Muscle of leg (tissue), 11 donors: Measurements from ENCODE around the gene FRMD4A. TPM values are rescaled to one million over a fixed set of nuclear protein-coding genes. Genes with fewer than 3 reads are reported as not detected.

Experiments used
- DNase-seq: peaks from one replicate; pipeline ENCODE4 v3.0.0; 2013
- H3K27ac ChIP-seq: one replicate; pipeline ENCODE4 v1.5.1; 2013; ENCODE audit warnings: mild to moderate bottlenecking, low read length, control low read depth
- H3K27me3 ChIP-seq: one replicate; pipeline ENCODE4 v1.6.1; 2013; ENCODE audit warnings: low read length; ENCODE audit not compliant: control insufficient read depth, insufficient read depth
- H3K36me3 ChIP-seq: one replicate; pipeline ENCODE4 v1.6.1; 2013; ENCODE audit warnings: low read length; ENCODE audit not compliant: control insufficient read depth, insufficient read depth
- H3K4me1 ChIP-seq: one replicate; pipeline ENCODE4 v1.6.1; 2013; ENCODE audit warnings: low read length; ENCODE audit not compliant: control insufficient read depth, insufficient read depth
- H3K4me3 ChIP-seq: one replicate; pipeline ENCODE4 v1.5.1; 2013; ENCODE audit warnings: low read length, control low read depth
- H3K9me3 ChIP-seq: replicated peaks from 2 replicates; pipeline ENCODE4 v1.6.1; 2013; ENCODE audit warnings: low read depth, low read length; ENCODE audit not compliant: control insufficient read depth
- WGBS: methylation state at CpG from one replicate; pipeline ENCODE4 v1.1.5; 2013; ENCODE audit warnings: missing lambda C conversion rate; ENCODE audit not compliant: insufficient coverage; 5-methylcytosine and 5-hydroxymethylcytosine counted together
- polyA plus RNA-seq, 8 donors: library from polyadenylated mRNA; unstranded; fragments of 120-200 nt; gene quantifications; one replicate each; pipeline versions ENCODE4 v1.2.1 to v1.2.3, GENCODE V29; 2013; ENCODE audit warnings: inconsistent platforms in 1 of 8, low replicate concordance in 1 of 8; ENCODE audit not compliant: insufficient read length in 8 of 8, insufficient read depth in 1 of 8
- total RNA-seq: library from RNA; stranded (reverse); fragments of 120-200 nt; gene quantifications from one replicate; pipeline ENCODE4 v1.2.4, GENCODE V29; 2013

The FRMD4A gene
- total and polyA plus RNA-seq, 9 donors: 29.1 to 53.1 (median 42.0) TPM

DNA sequence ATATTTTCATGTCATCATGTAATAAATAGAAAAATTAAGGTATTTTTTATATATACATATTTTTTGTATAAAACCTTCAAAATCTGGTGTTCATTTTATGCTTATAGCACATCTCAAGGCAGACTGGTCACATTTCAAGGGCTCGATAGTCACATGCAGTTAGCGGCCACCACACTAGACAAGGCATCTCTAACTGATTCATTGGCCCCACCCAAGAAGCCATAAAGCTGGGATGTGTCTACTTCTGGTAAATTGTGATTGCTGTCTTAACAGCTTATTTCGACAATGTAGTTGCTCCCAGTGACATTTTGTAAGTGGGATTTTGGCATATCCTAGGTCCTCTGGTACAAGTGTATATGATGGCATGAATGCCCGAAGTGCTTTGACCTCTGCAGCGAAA is 168.7 kb downstream of the FRMD4A start:
- no peak for DNase-seq
- Histone ChIP-seq H3K4me1 (peaks cover 3% of the 10 kb centered on the region), H3K36me3 (no peaks in the 10 kb centered on the region), H3K27ac (no peak overlapping the region), H3K4me3 (no peak overlapping the region), H3K27me3 (peaks cover 2% of the 10 kb centered on the region), H3K9me3 (no peaks in the 10 kb centered on the region)
- WGBS: 80% methylated on average over 1 of the region's 5 CpGs

DNA sequence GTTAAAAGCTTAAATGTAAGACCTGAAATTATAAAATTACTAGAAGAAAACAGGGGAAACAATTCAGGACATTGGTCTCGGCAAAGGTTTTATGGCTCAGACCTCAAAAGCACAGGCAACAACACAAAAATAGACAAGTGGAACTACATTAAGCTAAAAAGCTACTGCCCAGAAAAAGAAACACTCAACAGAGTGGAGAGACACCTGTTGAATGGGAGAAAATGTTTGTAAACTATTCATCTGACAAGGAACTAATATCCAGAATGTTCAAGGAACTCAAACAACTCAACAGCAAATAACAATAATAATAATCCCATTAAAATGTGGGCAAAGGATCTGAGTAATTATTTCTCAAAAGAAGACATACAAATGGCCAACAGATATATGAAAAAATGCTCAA is 170.4 kb downstream of the FRMD4A start:
- Histone ChIP-seq H3K36me3 (no peaks in the 10 kb centered on the region), H3K9me3 (peaks cover under 1% of the 10 kb centered on the region), H3K4me3 (no peak overlapping the region), H3K4me1 (peaks cover 3% of the 10 kb centered on the region), H3K27me3 (peaks cover 4% of the 10 kb centered on the region), H3K27ac (no peak overlapping the region)
- no peak for DNase-seq
- no CpG with 5 or more reads among the region's 1 CpG for WGBS

DNA sequence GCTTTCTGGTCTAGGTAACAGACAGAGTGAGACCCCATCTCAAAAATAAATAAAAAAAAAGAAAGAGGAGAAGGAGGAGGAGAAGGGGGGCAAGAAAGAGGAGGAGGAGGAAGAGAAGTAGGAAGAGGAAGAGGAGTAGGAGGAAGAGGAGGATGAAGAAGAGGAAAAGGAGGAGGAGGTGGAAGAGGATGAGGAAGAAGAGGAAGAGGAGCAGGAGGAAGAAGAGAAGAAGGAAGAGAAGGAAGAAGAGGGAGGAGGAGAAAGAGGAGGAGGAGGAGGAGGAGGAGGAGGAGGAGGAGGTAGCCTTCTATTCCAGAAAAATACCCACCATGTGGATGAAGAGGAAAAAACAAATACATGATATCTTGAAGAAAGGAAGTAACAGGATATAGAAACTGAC is 172.1 kb downstream of the FRMD4A start:
- H3K27ac ChIP-seq: no peak overlapping the region
- DNase-seq: no peak
- peaks cover 3% of the 10 kb centered on the region for H3K4me1 ChIP-seq
- peaks cover 2% of the 10 kb centered on the region for H3K9me3 ChIP-seq
- H3K4me3 ChIP-seq: no peak overlapping the region
- H3K36me3 ChIP-seq: no peaks in the 10 kb centered on the region
- peaks cover 2% of the 10 kb centered on the region for H3K27me3 ChIP-seq

DNA sequence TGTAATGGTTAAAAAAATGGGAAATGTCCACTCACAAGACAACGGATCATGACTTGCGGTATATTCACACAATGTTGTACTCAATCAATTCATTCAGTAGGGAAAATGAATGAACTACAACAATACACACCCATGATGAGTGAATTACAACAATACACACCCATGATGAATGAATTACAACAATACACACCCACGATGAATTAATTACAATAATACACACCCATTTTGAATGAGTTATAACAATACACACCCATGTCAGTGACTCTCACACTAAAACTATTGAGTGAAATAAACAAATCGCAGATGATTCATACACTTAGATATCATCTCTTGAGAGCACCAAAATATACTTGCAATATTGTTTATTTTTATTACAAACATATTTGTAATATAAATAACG is 174.6 kb downstream of the FRMD4A start:
- H3K4me1 ChIP-seq: no peaks in the 10 kb centered on the region
- DNase-seq: no peak
- H3K27ac ChIP-seq: no peak overlapping the region
- WGBS: no CpG with 5 or more reads among the region's 5 CpGs
- H3K27me3 ChIP-seq: peaks cover 2% of the 10 kb centered on the region
- H3K36me3 ChIP-seq: no peaks in the 10 kb centered on the region
- no peak overlapping the region for H3K4me3 ChIP-seq
- peaks cover 2% of the 10 kb centered on the region for H3K9me3 ChIP-seq

DNA sequence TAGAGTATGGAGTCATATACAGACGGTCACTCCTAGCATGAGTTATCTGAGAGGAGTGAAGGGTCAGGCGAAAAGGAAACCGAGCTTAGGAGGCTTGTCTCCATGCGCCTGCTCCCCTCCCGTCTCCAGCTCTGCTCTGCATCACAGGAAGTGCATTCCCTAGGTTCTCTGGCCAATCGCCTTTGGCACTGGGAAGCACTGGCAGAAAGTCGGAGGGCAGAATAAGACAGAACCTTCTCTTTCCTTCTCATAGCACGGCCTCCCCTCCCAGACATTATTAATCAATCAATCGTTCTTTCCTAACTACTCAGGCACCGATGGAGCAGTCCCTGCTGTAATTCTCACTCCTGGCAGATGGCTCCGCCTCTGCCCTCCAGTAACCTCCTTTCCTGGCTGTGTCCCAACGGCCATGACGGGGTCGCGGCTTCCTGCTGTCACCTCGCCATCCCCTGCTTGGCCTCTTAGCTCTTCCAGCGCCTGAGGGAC is 177.1 kb downstream of the FRMD4A start:
- Histone ChIP-seq H3K27ac (no peak overlapping the region), H3K4me1 (no peaks in the 10 kb centered on the region), H3K27me3 (peaks cover 2% of the 10 kb centered on the region), H3K4me3 (no peak overlapping the region), H3K9me3 (peaks cover 2% of the 10 kb centered on the region), H3K36me3 (no peaks in the 10 kb centered on the region)
- peak; percentile 37 for DNase-seq
- WGBS: 56% methylated on average over 17 of the region's 17 CpGs

- H3K4me3 ChIP-seq: no peak overlapping the region
- peak; percentile 61 for DNase-seq
- H3K36me3 ChIP-seq: no peaks in the 10 kb centered on the region
- H3K27ac ChIP-seq: no peak overlapping the region
- H3K27me3 ChIP-seq: no peaks in the 10 kb centered on the region
- H3K9me3 ChIP-seq: peaks cover 2% of the 10 kb centered on the region
- H3K4me1 ChIP-seq: no peaks in the 10 kb centered on the region
- WGBS: no CpG with 5 or more reads among the region's 1 CpG
Observed at GRCh38 chr10:14151571-14151970, 179.2 kb downstream of the FRMD4A start.

DNA sequence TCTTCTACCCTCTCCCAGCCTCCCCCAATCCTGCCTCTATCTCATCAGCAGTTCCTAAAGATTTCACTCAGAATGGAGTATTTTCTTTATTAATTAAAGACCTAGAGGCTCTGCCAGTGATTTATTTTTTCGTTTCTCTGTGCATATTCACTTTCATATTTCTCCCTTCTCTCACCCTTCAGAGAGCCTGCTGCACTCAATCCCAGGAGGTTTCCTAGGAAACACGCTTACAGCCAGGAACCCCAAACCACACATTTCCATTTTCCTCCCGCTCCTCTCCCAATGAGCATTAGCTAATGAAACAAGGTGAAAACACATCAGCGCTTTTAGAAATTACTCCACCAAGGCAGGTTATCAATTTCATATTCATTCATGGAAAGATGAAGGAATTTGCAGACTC is 180.2 kb downstream of the FRMD4A start:
- no peak for DNase-seq
- Histone ChIP-seq H3K27ac (no peak overlapping the region), H3K9me3 (peaks cover 2% of the 10 kb centered on the region), H3K36me3 (no peaks in the 10 kb centered on the region), H3K4me3 (no peak overlapping the region), H3K27me3 (no peaks in the 10 kb centered on the region), H3K4me1 (no peaks in the 10 kb centered on the region)
- WGBS: 79% methylated on average over 2 of the region's 4 CpGs

GRCh38 chr10:14146501-14146900 is 184.2 kb downstream of the FRMD4A start:
- Histone ChIP-seq H3K4me1 (no peaks in the 10 kb centered on the region), H3K9me3 (no peaks in the 10 kb centered on the region), H3K27me3 (no peaks in the 10 kb centered on the region), H3K27ac (no peak overlapping the region), H3K36me3 (no peaks in the 10 kb centered on the region), H3K4me3 (no peak overlapping the region)
- WGBS: 43% methylated on average over 1 of the region's 4 CpGs
- no peak for DNase-seq

- Histone ChIP-seq H3K27me3 (no peaks in the 10 kb centered on the region), H3K9me3 (no peaks in the 10 kb centered on the region), H3K4me3 (no peak overlapping the region), H3K4me1 (no peaks in the 10 kb centered on the region), H3K27ac (no peak overlapping the region), H3K36me3 (no peaks in the 10 kb centered on the region)
- no peak for DNase-seq
- WGBS: no CpG with 5 or more reads among the region's 3 CpGs
Observed at GRCh38 chr10:14146025-14146424, 184.7 kb downstream of the FRMD4A start.

DNA sequence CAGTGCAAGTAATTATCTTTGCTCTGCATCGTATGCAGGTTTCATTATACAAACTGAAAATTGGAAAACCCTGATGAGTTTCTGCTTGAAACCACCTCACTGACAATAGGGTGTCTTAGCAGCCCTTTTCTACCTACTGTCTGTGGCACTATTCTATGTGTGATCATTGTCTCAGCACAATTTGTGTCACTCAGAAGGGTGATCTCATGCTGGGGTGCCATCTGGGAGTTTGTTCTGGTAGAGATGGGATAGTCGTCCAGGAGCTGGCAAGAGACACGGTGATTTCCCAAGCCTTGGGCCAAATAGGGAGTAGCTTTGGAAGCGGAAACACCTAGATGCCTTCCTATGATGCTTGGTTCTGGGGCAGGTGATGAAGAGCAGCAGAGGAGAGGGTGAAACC is 186.3 kb downstream of the FRMD4A start:
- 69% methylated on average over 4 of the region's 4 CpGs for WGBS
- H3K27ac ChIP-seq: no peak overlapping the region
- no peaks in the 10 kb centered on the region for H3K27me3 ChIP-seq
- H3K9me3 ChIP-seq: no peaks in the 10 kb centered on the region
- DNase-seq: no peak
- no peaks in the 10 kb centered on the region for H3K36me3 ChIP-seq
- H3K4me3 ChIP-seq: no peak overlapping the region
- no peaks in the 10 kb centered on the region for H3K4me1 ChIP-seq

DNA sequence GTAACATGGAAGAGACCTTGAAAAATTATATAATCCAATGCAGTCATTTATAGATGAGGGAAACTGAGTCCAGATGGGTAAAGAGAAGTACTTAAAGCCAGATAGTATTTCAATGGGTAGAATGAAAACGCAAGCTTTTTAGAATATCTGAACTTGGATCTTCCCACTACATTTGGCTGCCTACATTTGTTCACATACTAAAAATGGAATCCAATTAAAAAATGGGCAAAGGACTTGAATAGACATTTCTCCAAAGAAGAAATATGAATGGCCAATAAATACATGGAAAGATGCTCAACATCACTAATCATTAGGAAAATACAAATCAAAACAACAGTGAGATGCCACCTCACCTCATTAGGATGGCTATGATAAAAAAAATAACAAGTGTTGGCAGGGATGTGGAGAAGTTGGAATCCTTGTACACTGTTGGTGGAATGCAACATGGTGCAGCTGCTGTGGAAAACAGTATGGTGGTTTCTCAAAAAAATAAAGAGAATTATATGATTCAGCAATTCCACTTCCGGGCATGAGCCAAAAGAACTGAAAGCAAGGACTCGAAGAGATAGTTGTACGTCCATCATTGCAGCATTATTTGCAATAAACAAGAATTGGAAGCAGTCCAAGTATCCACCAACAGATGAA is 188.0 kb downstream of the FRMD4A start:
- H3K4me1 ChIP-seq: no peaks in the 10 kb centered on the region
- no CpG with 5 or more reads among the region's 4 CpGs for WGBS
- H3K27ac ChIP-seq: no peak overlapping the region
- no peaks in the 10 kb centered on the region for H3K36me3 ChIP-seq
- no peak overlapping the region for H3K4me3 ChIP-seq
- no peaks in the 10 kb centered on the region for H3K27me3 ChIP-seq
- DNase-seq: no peak
- no peaks in the 10 kb centered on the region for H3K9me3 ChIP-seq
